GM12878 (cell line): ENCODE data around the gene BAIAP2L1. TPM values are rescaled to one million over a fixed set of nuclear protein-coding genes. Genes with fewer than 3 reads are reported as not detected.

Source experiments
- ATAC-seq: fragments of 200-7000 bp; cut with Tn5 transposase; 3 replicates; pipeline ENCODE4 v1.9.1; 2020; ENCODE audit warnings: mild to moderate bottlenecking, moderate library complexity
- BruUV-seq: library from RNA; stranded (reverse); fragments of 400-500 nt; replicated peaks from 2 replicates; lab custom pipeline; 2021; lab: Mats Ljungman, UMichigan
- CTCF ChIA-PET: fragments of 300-600 bp; sonication (Branson Sonifier 250); formaldehyde crosslinking; extraction: SDS; loops from one replicate; lab custom pipeline; 2021; ENCODE audit warnings: inconsistent platforms; lab: Yijun Ruan, JAX
- POLR2A ChIA-PET: fragments of 350-600 bp; formaldehyde crosslinking; extraction: SDS; loops from one replicate; lab custom pipeline; 2021; ENCODE audit warnings: inconsistent platforms; lab: Charles Lee
- RAD21 ChIA-PET: fragments of 300-600 bp; sonication (Branson Sonifier 250); formaldehyde crosslinking; loops from one replicate; lab custom pipeline; 2023; ENCODE audit warnings: antibody characterized with exemption; ENCODE audit not compliant: unreplicated experiment; lab: Charles Lee
- SMC1A ChIA-PET: fragments of 300-600 bp; sonication (Branson Sonifier 250); formaldehyde crosslinking; loops from one replicate; lab custom pipeline; 2023; ENCODE audit not compliant: unreplicated experiment, uncharacterized antibody; lab: Charles Lee
- DNase-seq: peaks from one replicate; pipeline ENCODE4 v3.0.0-alpha.2; 2011; ENCODE audit warnings: low read depth, low spot score
- FAIRE-seq: peaks from 3 replicates; lab custom pipeline; 2011; peaks lifted over from hg19 to GRCh38; lab: Jason Lieb, UNC
- H2AFZ ChIP-seq: 2 replicates; pipeline ENCODE4 v1.6.0; 2011; ENCODE audit warnings: low read depth, low read length, control low read depth; ENCODE audit not compliant: control insufficient read depth
- H3K27ac ChIP-seq: 2 replicates; pipeline ENCODE4 v1.5.1; 2011; ENCODE audit warnings: control low read depth; ENCODE audit not compliant: control insufficient read depth, insufficient read depth
- H3K27me3 ChIP-seq, 2 experiments: replicated peaks in 1 of 2; 2 replicates each; pipeline versions ENCODE4 v1.6.0 to v1.6.1; 2011; ENCODE audit warnings: low read length in 1 of 2; ENCODE audit not compliant: control insufficient read depth in 2 of 2, insufficient read depth in 2 of 2
- H3K36me3 ChIP-seq, 2 experiments: 2 replicates each; pipeline ENCODE4 v1.5.1; 2011; ENCODE audit warnings: low read length in 1 of 2; ENCODE audit not compliant: control insufficient read depth in 2 of 2, insufficient read depth in 2 of 2
- H3K4me1 ChIP-seq: 2 replicates; pipeline ENCODE4 v1.6.1; 2011; ENCODE audit warnings: mild to moderate bottlenecking, low read length, moderate library complexity, mixed read lengths; ENCODE audit not compliant: control insufficient read depth, insufficient read depth
- H3K4me2 ChIP-seq: 2 replicates; pipeline ENCODE4 v1.6.0; 2011; ENCODE audit warnings: control low read depth; ENCODE audit not compliant: control insufficient read depth, insufficient read depth
- H3K4me3 ChIP-seq: fragments of 200-600 bp; sonication (generic); 2 replicates; pipeline ENCODE4 v1.5.1; 2016
- H3K79me2 ChIP-seq: 2 replicates; pipeline ENCODE4 v1.6.0; 2011; ENCODE audit warnings: low read length; ENCODE audit not compliant: control insufficient read depth, insufficient read depth
- H3K9ac ChIP-seq: 2 replicates; pipeline ENCODE4 v1.8.0; 2011; ENCODE audit warnings: low read length, control low read depth, mixed read lengths; ENCODE audit not compliant: control insufficient read depth, insufficient read depth
- H3K9me3 ChIP-seq: replicated peaks from 3 replicates; pipeline ENCODE4 v1.5.1; 2011; ENCODE audit warnings: mild to moderate bottlenecking, low read length; ENCODE audit not compliant: control insufficient read depth, insufficient read depth
- H4K20me1 ChIP-seq: 2 replicates; pipeline ENCODE4 v1.6.0; 2011; ENCODE audit not compliant: control insufficient read depth, insufficient read depth
- BCL3 ChIP-seq: IDR thresholded peaks from 2 replicates; pipeline ENCODE4 v1.6.1; 2011; ENCODE audit warnings: borderline replicate concordance, low read depth, mild to moderate bottlenecking, moderate library complexity, low read length; ENCODE audit not compliant: insufficient read depth, poor library complexity, severe bottlenecking
- CHD2 ChIP-seq: IDR thresholded peaks from 2 replicates; pipeline ENCODE4 v1.6.1; 2011; ENCODE audit warnings: low read depth, low read length, improper control_type of control experiment, borderline replicate concordance
- DPF2 ChIP-seq: fragments of 450-650 bp; IDR thresholded peaks from 2 replicates; pipeline ENCODE4 v1.6.1; 2017; ENCODE audit warnings: mild to moderate bottlenecking
- NBN ChIP-seq: fragments of 450-650 bp; IDR thresholded peaks from 2 replicates; pipeline ENCODE4 v1.6.1; 2016
- RAD51 ChIP-seq: fragments of 450-650 bp; IDR thresholded peaks from 2 replicates; pipeline ENCODE4 v1.6.1; 2016; ENCODE audit warnings: moderate library complexity, mild to moderate bottlenecking, inconsistent platforms
- SIX5 ChIP-seq: IDR thresholded peaks from 2 replicates; pipeline ENCODE4 v1.6.1; 2011; ENCODE audit warnings: mild to moderate bottlenecking, low read depth, low read length, moderate library complexity; ENCODE audit not compliant: severe bottlenecking
- SMAD5 ChIP-seq: IDR thresholded peaks from 2 replicates; pipeline ENCODE4 v1.6.1; 2016; ENCODE audit warnings: antibody characterized with exemption, low read depth
- SMC3 ChIP-seq: IDR thresholded peaks from 2 replicates; pipeline ENCODE4 v1.6.1; 2011; ENCODE audit warnings: low read length, improper control_type of control experiment, borderline replicate concordance
- SRF ChIP-seq, 2 experiments: IDR thresholded peaks; 2 replicates each; pipeline ENCODE4 v1.6.1; 2011; ENCODE audit warnings: low read depth in 2 of 2, low read length in 2 of 2, mild to moderate bottlenecking in 1 of 2, moderate library complexity in 1 of 2
- STAT1 ChIP-seq: fragments of 450-650 bp; conservative IDR thresholded peaks from 2 replicates; pipeline ENCODE4 v1.6.1; 2014; ENCODE audit warnings: antibody characterized with exemption, mild to moderate bottlenecking
- ZNF217 ChIP-seq: fragments of 450-650 bp; IDR thresholded peaks from 2 replicates; pipeline ENCODE4 v1.6.1; 2017; ENCODE audit warnings: antibody characterized with exemption, mild to moderate bottlenecking
- WGBS: methylation state at CpG from one replicate; pipeline ENCODE4 v1.1.6; 2016; ENCODE audit warnings: low lambda C conversion rate; ENCODE audit not compliant: insufficient replicate concordance, insufficient coverage; ENCODE audit errors: missing lambda C conversion rate; 5-methylcytosine and 5-hydroxymethylcytosine counted together
- in situ Hi-C: fragments of 300-500 bp; cut with MboI; formaldehyde crosslinking; loops from 9 replicates; pipeline ENCODE4 v1.14.3; 2018; ENCODE audit warnings: mixed read lengths
- intact Hi-C: fragments of 100-400 bp; cut with micrococcal nuclease; formaldehyde crosslinking; loops from one replicate; pipeline ENCODE4 v1.14.2; 2022; ENCODE audit not compliant: unreplicated experiment
- polyA plus RNA-seq, 11 experiments: library from polyadenylated mRNA; depleted of rRNA in 4 of 11; unstranded in 6 of 11; stranded (reverse) in 5 of 11; fragments of >200 nt; fragmentation: Nextera tagmentation in 4 of 11; fragmentation: Illumina TruSeq in 1 of 11; extraction: Ambion mirVana in 4 of 11; extraction: Trizol in 1 of 11; gene quantifications; 1 replicate in 1 of 11; 2 replicates in 10 of 11; pipeline versions ENCODE4 v1.2.1 to v1.2.3, GENCODE V29; 2011 to 2016; ENCODE audit warnings: inconsistent platforms in 2 of 11, missing spikeins in 2 of 11, low read depth in 1 of 11
- total RNA-seq, 4 experiments: library from RNA; depleted of rRNA in 3 of 4; stranded (reverse); fragments of >200 nt in 3 of 4; fragmentation: Illumina TruSeq in 1 of 4; extraction: Trizol in 1 of 4; gene quantifications; 2 replicates each; pipeline versions ENCODE4 v1.2.1 to v1.2.3, GENCODE V29; 2013 to 2021

Gene BAIAP2L1
- total and polyA plus RNA-seq, 10 of the 15 experiments (the other 5 are each of a cell fraction or from before 2014, with no cell fraction given): 8.9 to 60.2 (median 35.7) TPM

- no peak overlapping the region for H3K4me2 ChIP-seq
- CTCF ChIA-PET: no interaction called here
- intact Hi-C loops: no loop called here
- RAD21 ChIA-PET: no interaction called here
- no peak for FAIRE-seq
- H2AFZ ChIP-seq: no peak overlapping the region
- no peaks in the 10 kb centered on the region for H3K4me1 ChIP-seq
- no peaks in the 10 kb centered on the region for H3K27me3 ChIP-seq
- H3K9ac ChIP-seq: no peak overlapping the region
- SMC1A ChIA-PET: interaction anchor here (0.8 to 1.9 kb wide), 2 partner anchors 8 to 101 kb away, joined by 4 to 7 read pairs; partner anchors contain the start of gene BAIAP2L1
- TF ChIP-seq STAT1 (no peak), CHD2 (no peak), BCL3 (no peak), SMAD5 (no peak), DPF2 (no peak), SIX5 (no peak), NBN (no peak), RAD51 (no peak), SMC3 (no peak), SRF (IDR thresholded peaks at IDR 0.05; ENCODE audit: low read depth in 2 of 2, low read length in 2 of 2) (no peak), ZNF217 (no peak)
- TF ChIP-seq, all 136 proteins: peak for 0
- ATAC-seq (no peak), DNase-seq (no peak)
- BruUV-seq: no TSS peak
- H3K79me2 ChIP-seq: no peaks in the 10 kb centered on the region
- H3K27ac ChIP-seq: no peak overlapping the region
- H3K4me3 ChIP-seq: no peak overlapping the region
- POLR2A ChIA-PET: no interaction called here
- in situ Hi-C loops: no loop called here
- no peaks in the 10 kb centered on the region for H3K9me3 ChIP-seq
- 95% methylated on average over 25 of the region's 26 CpGs for WGBS
- no peaks in the 10 kb centered on the region for H4K20me1 ChIP-seq
- H3K36me3 ChIP-seq: peaks cover 0 to 15% of the 10 kb centered on the region in 2 experiments; a peak in 3 of 4 replicates
These were observed 100.1 kb downstream of the BAIAP2L1 start for GRCh38 chr7:98300595-98301372.
